ENCODE results near the gene PRSS1. TPM values are rescaled to one million over a fixed set of nuclear protein-coding genes. Genes with fewer than 3 reads are reported as not detected.

PRSS1 gene
- total RNA-seq, 1 donor: not detected

GRCh38 chr7:142800088-142800487 is 50.8 kb downstream of the PRSS1 start:
- no peak overlapping the region for H2AFZ ChIP-seq (ENCODE audit: low read length)
- no peak for DNase-seq (ENCODE audit: insufficient read length, low spot score, missing footprints)
- TF ChIP-seq CTCF (IDR thresholded peaks at IDR 0.05; ENCODE audit: extremely low read depth, low read depth, low read length): no peak
- H3K27ac ChIP-seq (ENCODE audit: low read depth, low read length): no peak overlapping the region
- H3K4me2 ChIP-seq (ENCODE audit: insufficient read depth, low read length): no peak overlapping the region
- H3K36me3 ChIP-seq (ENCODE audit: insufficient read depth, low read length): no peaks in the 10 kb centered on the region
- H3K4me1 ChIP-seq (ENCODE audit: insufficient read depth, low read length): no peaks in the 10 kb centered on the region
- no peaks in the 10 kb centered on the region for H4K20me1 ChIP-seq (ENCODE audit: insufficient read depth, low read length)
- H3K27me3 ChIP-seq (ENCODE audit: insufficient read depth, low read length): peaks cover 56% of the 10 kb centered on the region
- no peaks in the 10 kb centered on the region for H3K9me3 ChIP-seq (ENCODE audit: low read depth, low read length)
- no peak overlapping the region for H3K4me3 ChIP-seq (ENCODE audit: insufficient read depth, low read length)
- H3K79me2 ChIP-seq (ENCODE audit: insufficient read depth, low read length): no peaks in the 10 kb centered on the region

GRCh38 chr7:142800699-142801260 is 51.5 kb downstream of the PRSS1 start:
- Histone ChIP-seq H4K20me1 (ENCODE audit: insufficient read depth, low read length) (no peaks in the 10 kb centered on the region), H3K79me2 (ENCODE audit: insufficient read depth, low read length) (no peaks in the 10 kb centered on the region), H3K9me3 (ENCODE audit: low read depth, low read length) (no peaks in the 10 kb centered on the region), H3K36me3 (ENCODE audit: insufficient read depth, low read length) (no peaks in the 10 kb centered on the region), H3K4me2 (ENCODE audit: insufficient read depth, low read length) (no peak overlapping the region), H2AFZ (ENCODE audit: low read length) (no peak overlapping the region), H3K4me1 (ENCODE audit: insufficient read depth, low read length) (no peaks in the 10 kb centered on the region), H3K27ac (ENCODE audit: low read depth, low read length) (no peak overlapping the region), H3K4me3 (ENCODE audit: insufficient read depth, low read length) (no peak overlapping the region), H3K27me3 (ENCODE audit: insufficient read depth, low read length) (peaks cover 50% of the 10 kb centered on the region)
- no peak for TF ChIP-seq CTCF (IDR thresholded peaks at IDR 0.05; ENCODE audit: extremely low read depth, low read depth, low read length)
- no peak for DNase-seq (ENCODE audit: insufficient read length, low spot score, missing footprints)

- peak; percentile 39 for DNase-seq (ENCODE audit: insufficient read length, low spot score, missing footprints)
- Histone ChIP-seq H3K36me3 (ENCODE audit: insufficient read depth, low read length) (no peaks in the 10 kb centered on the region), H3K27me3 (ENCODE audit: insufficient read depth, low read length) (peaks cover 41% of the 10 kb centered on the region), H2AFZ (ENCODE audit: low read length) (no peak overlapping the region), H3K4me3 (ENCODE audit: insufficient read depth, low read length) (no peak overlapping the region), H3K9me3 (ENCODE audit: low read depth, low read length) (no peaks in the 10 kb centered on the region), H3K4me1 (ENCODE audit: insufficient read depth, low read length) (no peaks in the 10 kb centered on the region), H3K4me2 (ENCODE audit: insufficient read depth, low read length) (no peak overlapping the region), H4K20me1 (ENCODE audit: insufficient read depth, low read length) (no peaks in the 10 kb centered on the region), H3K27ac (ENCODE audit: low read depth, low read length) (no peak overlapping the region), H3K79me2 (ENCODE audit: insufficient read depth, low read length) (no peaks in the 10 kb centered on the region)
- no peak for TF ChIP-seq CTCF (IDR thresholded peaks at IDR 0.05; ENCODE audit: extremely low read depth, low read depth, low read length)
These were observed 52.5 kb downstream of the PRSS1 start for GRCh38 chr7:142801601-142802295.

- H3K9me3 ChIP-seq (ENCODE audit: low read depth, low read length): no peaks in the 10 kb centered on the region
These were observed 53.0 kb downstream of the PRSS1 start for GRCh38 chr7:142802301-142802700.

More at GRCh38 chr7:142802301-142802700, 53.0 kb downstream of the PRSS1 start:
- no peak for DNase-seq (ENCODE audit: insufficient read length, low spot score, missing footprints)
- Histone ChIP-seq H2AFZ (ENCODE audit: low read length) (no peak overlapping the region), H3K4me2 (ENCODE audit: insufficient read depth, low read length) (no peak overlapping the region), H3K4me3 (ENCODE audit: insufficient read depth, low read length) (no peak overlapping the region), H3K27me3 (ENCODE audit: insufficient read depth, low read length) (peaks cover 35% of the 10 kb centered on the region), H3K79me2 (ENCODE audit: insufficient read depth, low read length) (no peaks in the 10 kb centered on the region), H3K27ac (ENCODE audit: low read depth, low read length) (no peak overlapping the region), H3K36me3 (ENCODE audit: insufficient read depth, low read length) (no peaks in the 10 kb centered on the region), H4K20me1 (ENCODE audit: insufficient read depth, low read length) (no peaks in the 10 kb centered on the region), H3K4me1 (ENCODE audit: insufficient read depth, low read length) (no peaks in the 10 kb centered on the region)
- no peak for TF ChIP-seq CTCF (IDR thresholded peaks at IDR 0.05; ENCODE audit: extremely low read depth, low read depth, low read length)

Measured in osteoblast (primary cell).